HepG2 (cell line): ENCODE measurements around the gene CCR9. TPM values are rescaled to one million over a fixed set of nuclear protein-coding genes. Genes with fewer than 3 reads are reported as not detected.

Experiments
- AGO1 ChIP-seq: fragments of 200-400 bp; formaldehyde crosslinking; IDR thresholded peaks from 2 replicates; pipeline ENCODE4 v1.6.1; 2017; ENCODE audit warnings: mild to moderate bottlenecking, low read depth, low read length, moderate library complexity; ENCODE audit not compliant: poor library complexity, severe bottlenecking
- CENPT ChIP-seq: sonication (generic); formaldehyde crosslinking; IDR thresholded peaks from 2 replicates; pipeline ENCODE4 v1.8.0; 2022; ENCODE audit warnings: low read depth, mild to moderate bottlenecking, moderate library complexity, missing genetic modification reagents
- ELF3 ChIP-seq: IDR thresholded peaks from 2 replicates; pipeline ENCODE4 v1.6.1; 2016; ENCODE audit warnings: missing genetic modification reagents, missing compliant biosample characterization
- HOXA9 ChIP-seq: sonication (generic); formaldehyde crosslinking; IDR thresholded peaks from 2 replicates; pipeline ENCODE4 v1.8.1; 2022; ENCODE audit warnings: missing genetic modification reagents, mild to moderate bottlenecking, moderate library complexity, borderline replicate concordance
- IRF2 ChIP-seq: IDR thresholded peaks from 2 replicates; pipeline ENCODE4 v1.6.1; 2018; ENCODE audit warnings: missing genetic modification reagents, missing compliant biosample characterization
- RAD21 ChIP-seq: fragments of 450-650 bp; formaldehyde crosslinking; IDR thresholded peaks from 2 replicates; pipeline ENCODE4 v1.5.0; 2020; ENCODE audit warnings: mild to moderate bottlenecking
- RFXAP ChIP-seq: sonication (generic); formaldehyde crosslinking; IDR thresholded peaks from 2 replicates; pipeline ENCODE4 v1.4.0; 2020; ENCODE audit warnings: missing genetic modification reagents, borderline replicate concordance
- SCMH1 ChIP-seq: sonication (generic); formaldehyde crosslinking; IDR thresholded peaks from 2 replicates; pipeline ENCODE4 v1.9.0; 2021; ENCODE audit warnings: missing genetic modification reagents, mild to moderate bottlenecking, borderline replicate concordance
- SP5 ChIP-seq: IDR thresholded peaks from 2 replicates; pipeline ENCODE4 v1.6.1; 2016; ENCODE audit warnings: low read depth, borderline replicate concordance
- TBP ChIP-seq: sonication (generic); formaldehyde crosslinking; IDR thresholded peaks from 2 replicates; pipeline ENCODE4 v1.5.0; 2020; ENCODE audit warnings: missing genetic modification reagents
- ZBTB39 ChIP-seq: sonication (generic); formaldehyde crosslinking; IDR thresholded peaks from 2 replicates; pipeline ENCODE4 v1.5.0; 2020; ENCODE audit warnings: missing genetic modification reagents
- ZNF34 ChIP-seq: sonication (generic); formaldehyde crosslinking; IDR thresholded peaks from 2 replicates; pipeline ENCODE4 v1.4.0; 2020; ENCODE audit warnings: mild to moderate bottlenecking, missing genetic modification reagents, borderline replicate concordance
- ZNF564 ChIP-seq: sonication (generic); formaldehyde crosslinking; IDR thresholded peaks from 2 replicates; pipeline ENCODE4 v1.8.1; 2023; ENCODE audit warnings: mild to moderate bottlenecking, missing genetic modification reagents
- ZNF567 ChIP-seq: sonication (generic); formaldehyde crosslinking; IDR thresholded peaks from 2 replicates; pipeline ENCODE4 v1.8.1; 2023; ENCODE audit warnings: mild to moderate bottlenecking, missing genetic modification reagents, borderline replicate concordance
- ZNF614 ChIP-seq: IDR thresholded peaks from 2 replicates; pipeline ENCODE4 v1.6.1; 2018; ENCODE audit warnings: missing biosample characterization, missing genetic modification reagents, inconsistent platforms, borderline replicate concordance
- ZNF615 ChIP-seq: sonication (generic); formaldehyde crosslinking; IDR thresholded peaks from 2 replicates; pipeline ENCODE4 v1.5.0; 2020; ENCODE audit warnings: mild to moderate bottlenecking, missing genetic modification reagents, borderline replicate concordance
- ZNF660 ChIP-seq: sonication (generic); formaldehyde crosslinking; IDR thresholded peaks from 2 replicates; pipeline ENCODE4 v1.5.1; 2020; ENCODE audit warnings: mild to moderate bottlenecking, low read depth, missing genetic modification reagents, borderline replicate concordance
- ZNF784 ChIP-seq: sonication (generic); formaldehyde crosslinking; IDR thresholded peaks from 2 replicates; pipeline ENCODE4 v1.5.1; 2020; ENCODE audit warnings: missing genetic modification reagents, mild to moderate bottlenecking, borderline replicate concordance
- ZNF839 ChIP-seq: sonication (generic); formaldehyde crosslinking; IDR thresholded peaks from 2 replicates; pipeline ENCODE4 v1.4.0; 2020; ENCODE audit warnings: missing genetic modification reagents, mild to moderate bottlenecking, borderline replicate concordance
- polyA plus RNA-seq, 8 experiments: library from polyadenylated mRNA; depleted of rRNA in 3 of 8; stranded (reverse) in 7 of 8; unstranded in 1 of 8; fragments of >200 nt; fragmentation: Illumina TruSeq in 4 of 8; extraction: Trizol in 4 of 8; gene quantifications; 2 replicates each; pipeline versions ENCODE4 v1.2.1 to v1.2.3, GENCODE V29; 2011 to 2016; ENCODE audit warnings: low read depth in 4 of 8, missing spikeins in 1 of 8, mixed read lengths in 1 of 8; ENCODE audit not compliant: insufficient read depth in 1 of 8
- total RNA-seq, 5 experiments: library from RNA; depleted of rRNA; stranded (reverse); fragments of >200 nt; fragmentation: Illumina TruSeq; extraction: Trizol; gene quantifications; 2 replicates each; pipeline ENCODE4 v1.2.3, GENCODE V29; 2016; ENCODE audit warnings: low read depth in 1 of 5
- TF ChIP-seq, protein P1 (sequence below): sonication (generic); formaldehyde crosslinking; IDR thresholded peaks from 2 replicates; pipeline ENCODE4 v1.4.0; 2020; ENCODE audit warnings: missing genetic modification reagents
- TF ChIP-seq, protein P2 (sequence below): sonication (generic); formaldehyde crosslinking; IDR thresholded peaks from 2 replicates; pipeline ENCODE4 v1.5.0; 2020; ENCODE audit warnings: mild to moderate bottlenecking, missing genetic modification reagents

Gene CCR9
- total and polyA plus RNA-seq, 2 of the 13 experiments (the other 11 are each of a cell fraction or from before 2014, with no cell fraction given): not detected

DNA sequence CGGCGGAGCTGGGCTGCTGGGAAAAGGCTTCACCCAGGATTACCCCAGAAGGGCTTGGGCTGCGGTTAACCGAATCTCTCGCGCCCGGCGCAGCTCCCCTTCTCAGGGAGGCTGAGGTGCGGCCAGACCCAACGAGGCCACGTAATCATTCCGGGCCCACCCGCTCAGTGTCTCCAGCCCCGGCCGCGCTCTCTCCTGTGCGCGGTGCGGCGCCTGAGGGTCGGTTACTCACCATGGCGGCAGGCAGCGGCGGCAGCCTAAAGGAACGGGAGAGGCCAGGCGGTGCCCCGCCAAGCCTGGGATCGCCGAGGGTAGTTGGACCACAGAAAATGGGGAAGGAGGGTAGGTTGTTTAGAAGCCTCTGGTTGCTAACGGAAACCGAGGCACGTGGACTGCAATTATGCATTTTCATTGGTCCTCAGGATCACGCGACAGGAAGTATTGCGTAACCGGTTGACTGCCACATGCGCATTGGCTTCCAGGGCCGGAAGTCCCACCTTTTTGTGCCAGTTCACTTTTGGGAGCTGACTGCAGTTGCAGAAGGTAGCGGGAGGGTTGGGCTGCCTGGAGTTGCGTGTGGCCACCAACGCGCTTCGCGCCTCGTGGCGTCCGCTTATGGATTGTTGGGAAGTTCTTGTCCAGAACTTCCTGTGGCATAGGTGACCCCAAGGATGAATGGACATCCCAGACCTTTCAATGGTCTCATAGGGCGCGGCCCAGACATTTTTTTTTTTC is 44.4 kb upstream of the CCR9 start, which contains the start of gene LZTFL1 (continued):
- TF ChIP-seq ZNF660 (no peak), ELF3 (CRISPR knock-in tag) (0 out of 2 replicates have a peak, but pooled peaks have one; percentile 30), ZNF614 (CRISPR knock-in tag) (no peak), ZNF564 (peak; percentile 31; the same call in 1 of the 2 replicates), CENPT (no peak), ZNF615 (CRISPR knock-in tag) (no peak), ZNF784 (peak; percentile 92), ZNF839 (CRISPR knock-in tag) (0 out of 2 replicates have a peak, but pooled peaks have one; percentile 29), ZBTB39 (CRISPR knock-in tag) (no peak), ZNF34 (CRISPR knock-in tag) (no peak), IRF2 (CRISPR knock-in tag) (peak; percentile 55; the same call in 1 of the 2 replicates), RAD21 (no peak), TBP (no peak), SCMH1 (CRISPR knock-in tag) (no peak), HOXA9 (CRISPR knock-in tag) (no peak), AGO1 (no peak), SP5 (CRISPR knock-in tag) (no peak), ZNF567 (CRISPR knock-in tag) (no peak), RFXAP (CRISPR knock-in tag) (peak; percentile 61; the same call in 1 of the 2 replicates)
- TF ChIP-seq, protein P1, sequence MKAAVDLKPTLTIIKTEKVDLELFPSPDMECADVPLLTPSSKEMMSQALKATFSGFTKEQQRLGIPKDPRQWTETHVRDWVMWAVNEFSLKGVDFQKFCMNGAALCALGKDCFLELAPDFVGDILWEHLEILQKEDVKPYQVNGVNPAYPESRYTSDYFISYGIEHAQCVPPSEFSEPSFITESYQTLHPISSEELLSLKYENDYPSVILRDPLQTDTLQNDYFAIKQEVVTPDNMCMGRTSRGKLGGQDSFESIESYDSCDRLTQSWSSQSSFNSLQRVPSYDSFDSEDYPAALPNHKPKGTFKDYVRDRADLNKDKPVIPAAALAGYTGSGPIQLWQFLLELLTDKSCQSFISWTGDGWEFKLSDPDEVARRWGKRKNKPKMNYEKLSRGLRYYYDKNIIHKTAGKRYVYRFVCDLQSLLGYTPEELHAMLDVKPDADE (CRISPR knock-in tag): no peak
- TF ChIP-seq, protein P2, sequence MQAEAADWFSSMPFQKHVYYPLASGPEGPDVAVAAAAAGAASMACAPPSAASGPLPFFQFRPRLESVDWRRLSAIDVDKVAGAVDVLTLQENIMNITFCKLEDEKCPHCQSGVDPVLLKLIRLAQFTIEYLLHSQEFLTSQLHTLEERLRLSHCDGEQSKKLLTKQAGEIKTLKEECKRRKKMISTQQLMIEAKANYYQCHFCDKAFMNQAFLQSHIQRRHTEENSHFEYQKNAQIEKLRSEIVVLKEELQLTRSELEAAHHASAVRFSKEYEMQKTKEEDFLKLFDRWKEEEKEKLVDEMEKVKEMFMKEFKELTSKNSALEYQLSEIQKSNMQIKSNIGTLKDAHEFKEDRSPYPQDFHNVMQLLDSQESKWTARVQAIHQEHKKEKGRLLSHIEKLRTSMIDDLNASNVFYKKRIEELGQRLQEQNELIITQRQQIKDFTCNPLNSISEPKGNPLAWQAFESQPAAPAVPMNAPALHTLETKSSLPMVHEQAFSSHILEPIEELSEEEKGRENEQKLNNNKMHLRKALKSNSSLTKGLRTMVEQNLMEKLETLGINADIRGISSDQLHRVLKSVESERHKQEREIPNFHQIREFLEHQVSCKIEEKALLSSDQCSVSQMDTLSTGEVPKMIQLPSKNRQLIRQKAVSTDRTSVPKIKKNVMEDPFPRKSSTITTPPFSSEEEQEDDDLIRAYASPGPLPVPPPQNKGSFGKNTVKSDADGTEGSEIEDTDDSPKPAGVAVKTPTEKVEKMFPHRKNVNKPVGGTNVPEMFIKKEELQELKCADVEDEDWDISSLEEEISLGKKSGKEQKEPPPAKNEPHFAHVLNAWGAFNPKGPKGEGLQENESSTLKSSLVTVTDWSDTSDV (CRISPR knock-in tag): no peak
